ENCODE results near the gene MED12L.

The MED12L gene

DNA sequence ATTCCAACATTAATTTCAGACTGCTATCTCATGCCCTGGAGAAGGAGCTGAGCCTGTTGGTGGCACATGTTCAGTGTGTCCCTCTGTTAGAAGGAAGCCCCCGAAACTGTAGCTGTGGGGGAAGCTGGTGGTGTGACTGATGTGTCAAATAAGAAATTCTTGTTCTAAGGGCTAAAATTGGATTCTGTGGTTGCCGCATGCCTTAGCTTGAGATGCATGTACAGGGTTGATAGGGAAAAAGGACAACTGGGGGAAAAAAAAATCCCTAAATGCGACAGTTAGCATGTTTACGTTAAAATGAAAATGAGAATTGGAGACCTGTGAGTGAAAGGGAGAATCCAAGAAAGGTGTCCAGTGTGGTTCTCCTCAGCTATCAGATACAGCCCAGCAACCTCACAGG lies 58.6 kb downstream of the MED12L start:
- no peaks in the 10 kb centered on the region for H3K9me3 Mint-ChIP-seq
- H3K4me1 Mint-ChIP-seq (ENCODE audit: low read depth): no peaks in the 10 kb centered on the region
- H3K4me3 Mint-ChIP-seq: no peak overlapping the region
- H3K36me3 Mint-ChIP-seq (ENCODE audit: low read depth): no peaks in the 10 kb centered on the region
- H3K27ac Mint-ChIP-seq: no peak overlapping the region
- no peaks in the 10 kb centered on the region for H3K27me3 Mint-ChIP-seq

DNA sequence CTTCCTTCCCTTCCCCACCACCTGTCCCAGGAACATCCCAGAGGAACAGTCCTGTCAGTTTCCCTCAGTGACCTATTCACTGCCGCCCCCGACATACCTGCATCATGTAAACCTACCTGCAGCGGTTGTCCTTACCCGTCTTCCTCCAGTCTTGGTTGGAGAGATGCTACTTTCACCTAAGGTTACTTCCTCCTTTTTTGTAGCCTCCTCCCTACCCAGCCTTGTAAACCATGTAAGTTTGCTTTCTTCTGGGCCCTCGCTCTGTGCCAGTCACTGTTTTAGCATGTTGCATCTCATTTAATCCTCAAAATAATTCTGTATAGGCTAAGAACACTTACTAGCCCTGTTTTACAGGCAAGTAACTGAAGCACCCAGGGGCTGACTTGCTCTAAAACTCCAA lies 59.3 kb downstream of the MED12L start:
- H3K36me3 Mint-ChIP-seq (ENCODE audit: low read depth): no peaks in the 10 kb centered on the region
- H3K4me3 Mint-ChIP-seq: no peak overlapping the region
- H3K27me3 Mint-ChIP-seq: no peaks in the 10 kb centered on the region
- H3K9me3 Mint-ChIP-seq: no peaks in the 10 kb centered on the region
- H3K27ac Mint-ChIP-seq: no peak overlapping the region
- no peaks in the 10 kb centered on the region for H3K4me1 Mint-ChIP-seq (ENCODE audit: low read depth)

DNA sequence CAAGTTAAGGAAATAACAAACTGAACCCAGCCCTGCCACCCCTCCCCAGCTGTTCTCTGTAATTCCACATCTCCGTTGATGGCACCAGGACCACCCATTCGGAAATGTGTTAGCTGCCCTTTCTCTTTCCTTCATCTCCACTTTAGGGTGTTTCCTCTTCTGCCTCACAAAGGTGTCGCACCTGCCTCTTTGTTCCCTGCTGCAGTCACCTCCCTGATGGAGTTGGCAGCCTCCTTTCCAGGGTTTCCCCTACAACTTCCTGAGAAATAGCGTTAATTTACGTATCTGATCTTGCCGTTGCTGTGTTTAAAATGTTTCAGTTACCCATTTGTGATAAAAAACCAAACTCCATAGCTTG lies 60.2 kb downstream of the MED12L start:
- Mint-ChIP-seq H3K4me1 (ENCODE audit: low read depth) (no peaks in the 10 kb centered on the region), H3K4me3 (no peak overlapping the region), H3K9me3 (no peaks in the 10 kb centered on the region), H3K36me3 (ENCODE audit: low read depth) (no peaks in the 10 kb centered on the region), H3K27me3 (no peaks in the 10 kb centered on the region), H3K27ac (no peak overlapping the region)

DNA sequence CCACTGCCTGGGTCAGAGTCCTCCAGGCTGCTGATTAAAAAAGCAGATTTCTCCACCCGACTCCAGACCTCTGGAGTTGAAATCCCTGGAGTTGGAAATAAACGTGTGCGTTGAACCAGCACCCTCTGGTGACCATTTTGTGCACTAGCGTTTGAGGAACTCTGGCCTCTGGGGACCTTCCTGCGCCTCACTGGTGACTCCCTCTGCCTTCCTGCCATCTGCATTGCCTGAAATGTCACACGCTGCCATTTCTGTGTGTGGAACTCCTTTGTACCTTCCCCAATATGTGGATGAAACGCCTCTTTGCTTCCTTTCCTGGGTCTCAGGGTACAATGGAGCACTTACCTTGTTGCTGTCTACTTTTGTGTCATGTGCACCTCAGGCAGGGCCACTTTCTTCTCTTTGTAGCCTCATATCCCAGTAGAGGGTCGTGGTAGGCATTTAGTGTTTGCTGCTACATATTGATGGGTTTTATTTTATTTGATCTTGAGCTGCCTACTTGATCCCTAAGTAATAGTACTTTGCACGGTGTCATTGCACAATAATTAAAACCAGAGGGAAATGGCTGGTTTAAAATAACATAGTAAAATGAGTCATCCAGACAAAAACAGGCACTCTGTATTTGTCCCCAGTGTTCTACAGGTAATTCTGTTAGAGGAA lies 60.7 kb downstream of the MED12L start:
- Mint-ChIP-seq H3K4me3 (no peak overlapping the region), H3K27ac (no peak overlapping the region), H3K36me3 (ENCODE audit: low read depth) (no peaks in the 10 kb centered on the region), H3K9me3 (no peaks in the 10 kb centered on the region), H3K27me3 (no peaks in the 10 kb centered on the region), H3K4me1 (ENCODE audit: low read depth) (no peaks in the 10 kb centered on the region)

DNA sequence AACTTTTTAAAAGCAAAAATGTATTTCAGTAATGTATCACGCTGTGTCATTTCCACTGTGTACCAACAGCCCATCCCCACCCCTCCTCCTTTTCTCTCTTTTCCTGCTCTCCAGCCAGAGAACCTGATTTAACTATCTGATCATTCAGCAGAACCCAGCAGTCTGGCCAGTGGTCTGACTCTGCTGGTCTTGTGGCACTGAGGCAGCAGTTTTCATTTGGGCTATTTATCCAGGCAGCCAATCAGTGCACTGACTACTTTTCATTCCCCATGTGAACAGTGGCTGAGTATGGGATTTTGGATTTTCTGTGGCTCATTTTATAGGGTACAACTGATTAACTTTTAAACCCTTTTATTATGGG lies 61.2 kb downstream of the MED12L start:
- Mint-ChIP-seq H3K36me3 (ENCODE audit: low read depth) (no peaks in the 10 kb centered on the region), H3K9me3 (no peaks in the 10 kb centered on the region), H3K27me3 (no peaks in the 10 kb centered on the region), H3K4me1 (ENCODE audit: low read depth) (no peaks in the 10 kb centered on the region), H3K4me3 (no peak overlapping the region), H3K27ac (no peak overlapping the region)

DNA sequence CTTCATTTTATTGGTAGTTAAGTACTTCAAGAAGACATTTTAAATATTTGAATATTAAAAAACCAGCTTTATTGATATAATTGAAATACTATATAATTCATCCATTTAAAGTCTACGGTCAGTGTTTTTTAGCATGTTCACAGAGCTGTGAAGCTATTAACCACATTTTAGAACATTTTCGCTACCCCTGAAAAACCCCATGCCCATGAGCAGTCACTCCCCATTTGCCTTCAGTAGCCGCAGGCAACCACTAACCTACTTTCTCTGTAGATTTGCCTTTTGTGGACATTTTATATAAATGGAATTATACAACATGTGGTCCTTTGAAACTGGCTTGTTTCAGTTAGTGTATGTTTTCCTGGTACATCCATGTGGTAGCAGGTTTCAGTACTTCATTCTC lies 61.8 kb downstream of the MED12L start:
- no peaks in the 10 kb centered on the region for H3K9me3 Mint-ChIP-seq
- no peaks in the 10 kb centered on the region for H3K27me3 Mint-ChIP-seq
- no peaks in the 10 kb centered on the region for H3K4me1 Mint-ChIP-seq (ENCODE audit: low read depth)
- no peaks in the 10 kb centered on the region for H3K36me3 Mint-ChIP-seq (ENCODE audit: low read depth)
- H3K4me3 Mint-ChIP-seq: no peak overlapping the region
- no peak overlapping the region for H3K27ac Mint-ChIP-seq

DNA sequence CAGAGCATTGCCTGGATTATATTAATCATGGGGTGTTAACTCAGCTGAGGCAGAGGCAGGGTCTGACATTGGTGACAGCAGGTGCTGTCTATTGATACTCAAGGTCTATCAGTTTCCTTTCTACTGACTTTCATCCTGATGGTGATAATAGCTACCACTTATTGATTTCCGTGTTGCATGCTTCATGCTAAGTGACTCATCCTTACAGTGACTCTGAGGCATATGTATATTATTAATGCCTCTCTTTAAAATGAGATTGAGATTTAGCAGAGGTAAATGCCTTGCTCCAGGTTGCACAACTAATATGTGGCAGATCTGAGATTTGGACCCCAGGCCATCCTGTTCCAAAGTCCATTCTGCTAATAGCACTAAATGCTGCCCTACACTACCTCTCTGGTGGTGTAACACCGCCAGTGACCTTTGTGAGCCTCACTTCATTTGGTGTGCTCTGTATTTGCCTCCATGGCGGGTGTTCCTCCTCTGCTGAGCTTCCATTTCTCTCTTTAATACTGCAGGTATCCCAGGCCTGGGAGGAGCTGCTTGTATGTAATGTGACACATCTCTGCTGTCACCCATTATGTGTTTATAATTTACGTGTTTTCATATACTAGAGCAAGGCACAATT lies 67.1 kb downstream of the MED12L start:
- Mint-ChIP-seq H3K4me3 (no peak overlapping the region), H3K36me3 (ENCODE audit: low read depth) (no peaks in the 10 kb centered on the region), H3K9me3 (no peaks in the 10 kb centered on the region), H3K27ac (no peak overlapping the region), H3K4me1 (ENCODE audit: low read depth) (no peaks in the 10 kb centered on the region), H3K27me3 (no peaks in the 10 kb centered on the region)

DNA sequence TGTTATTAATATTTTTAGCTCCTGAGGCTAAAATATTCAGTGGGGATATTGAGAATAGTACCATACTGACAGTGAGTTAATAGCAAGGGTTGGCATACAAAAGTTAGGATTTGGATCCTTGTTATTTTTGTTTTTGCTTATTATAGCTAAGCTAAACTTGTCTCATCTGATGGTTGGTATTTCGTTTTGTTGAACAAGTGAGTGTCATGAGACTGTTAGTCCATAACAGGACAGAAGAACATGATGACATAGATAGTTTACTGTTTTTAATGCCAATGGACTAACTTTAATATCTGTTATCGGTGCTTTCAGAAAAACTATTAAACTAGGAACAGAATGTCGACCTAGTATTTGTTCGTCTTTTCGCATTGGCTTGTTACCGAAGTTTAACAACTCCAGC lies 69.1 kb downstream of the MED12L start:
- Mint-ChIP-seq H3K27ac (no peak overlapping the region), H3K4me3 (no peak overlapping the region), H3K4me1 (ENCODE audit: low read depth) (no peaks in the 10 kb centered on the region)

DNA sequence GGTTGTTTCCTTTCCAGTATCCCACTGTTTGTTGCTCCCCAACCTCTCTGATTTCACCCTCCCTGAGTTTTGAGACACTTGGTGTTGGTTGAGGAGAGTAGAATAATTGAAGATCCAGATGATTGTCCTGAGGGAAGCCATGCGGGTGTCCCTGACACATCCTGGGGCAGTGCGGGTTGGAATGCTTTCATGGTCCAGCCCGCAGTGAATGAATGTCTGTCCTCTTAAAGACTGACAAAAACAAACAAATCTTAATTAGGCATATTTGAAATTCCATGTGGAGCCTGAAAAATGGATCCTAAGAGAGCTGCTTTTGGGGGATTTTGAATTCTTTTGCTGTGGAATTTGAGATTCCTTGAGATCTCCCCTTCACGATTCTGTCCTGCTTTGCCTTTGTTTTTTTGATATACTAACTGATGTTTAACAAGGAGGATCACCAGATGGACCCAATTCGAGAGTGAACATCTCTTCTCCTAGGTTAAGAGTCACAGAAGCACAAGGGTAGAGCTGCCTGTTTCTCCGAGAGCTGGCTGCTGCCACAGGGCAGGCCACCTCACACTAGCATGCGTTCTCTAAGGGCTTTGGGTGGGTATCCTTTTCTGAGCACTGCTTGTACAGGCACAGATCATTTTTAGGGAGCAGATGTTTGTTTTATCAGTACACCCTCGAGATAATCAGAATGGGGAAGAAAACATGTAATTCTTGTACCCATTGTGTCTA lies 70.1 kb downstream of the MED12L start:
- H3K9me3 Mint-ChIP-seq: no peaks in the 10 kb centered on the region
- H3K36me3 Mint-ChIP-seq (ENCODE audit: low read depth): no peaks in the 10 kb centered on the region
- no peaks in the 10 kb centered on the region for H3K27me3 Mint-ChIP-seq
- H3K4me3 Mint-ChIP-seq: no peak overlapping the region
- H3K27ac Mint-ChIP-seq: no peak overlapping the region
- H3K4me1 Mint-ChIP-seq (ENCODE audit: low read depth): no peaks in the 10 kb centered on the region

More for the DNA sequence above, 69.1 kb downstream of the MED12L start:
- Mint-ChIP-seq H3K9me3 (no peaks in the 10 kb centered on the region), H3K36me3 (ENCODE audit: low read depth) (no peaks in the 10 kb centered on the region), H3K27me3 (no peaks in the 10 kb centered on the region)

DNA sequence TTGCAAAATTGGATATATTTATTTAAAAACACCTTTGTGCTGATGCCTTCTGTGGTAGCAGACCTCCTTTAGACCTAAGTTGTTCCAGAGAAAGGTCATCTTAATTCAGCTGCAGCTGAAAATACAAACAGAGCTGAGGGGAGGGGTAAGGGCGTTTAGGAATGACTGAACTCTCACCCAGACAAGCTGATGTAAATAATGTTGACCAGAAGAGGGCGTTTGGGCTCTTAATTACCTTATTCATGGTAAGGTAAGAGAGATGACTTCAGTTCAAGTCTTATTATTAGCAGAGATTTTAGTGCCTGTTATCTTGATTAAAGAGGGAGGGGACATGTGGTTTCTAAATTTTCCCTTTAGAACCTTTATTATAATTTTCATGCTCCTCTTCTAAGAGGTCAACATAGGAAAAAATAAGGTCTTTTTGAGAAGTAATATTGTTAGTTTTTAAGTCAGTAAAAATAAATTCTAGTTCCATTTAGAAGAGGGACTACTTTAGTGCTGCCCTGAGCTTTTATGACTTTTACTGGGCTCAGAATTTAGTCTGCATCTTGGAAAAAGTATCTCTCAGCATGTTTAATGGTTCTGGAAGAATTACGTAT lies 71.3 kb downstream of the MED12L start:
- Mint-ChIP-seq H3K9me3 (no peaks in the 10 kb centered on the region), H3K27me3 (no peaks in the 10 kb centered on the region), H3K4me1 (ENCODE audit: low read depth) (no peaks in the 10 kb centered on the region), H3K27ac (no peak overlapping the region), H3K36me3 (ENCODE audit: low read depth) (no peaks in the 10 kb centered on the region), H3K4me3 (no peak overlapping the region)

DNA sequence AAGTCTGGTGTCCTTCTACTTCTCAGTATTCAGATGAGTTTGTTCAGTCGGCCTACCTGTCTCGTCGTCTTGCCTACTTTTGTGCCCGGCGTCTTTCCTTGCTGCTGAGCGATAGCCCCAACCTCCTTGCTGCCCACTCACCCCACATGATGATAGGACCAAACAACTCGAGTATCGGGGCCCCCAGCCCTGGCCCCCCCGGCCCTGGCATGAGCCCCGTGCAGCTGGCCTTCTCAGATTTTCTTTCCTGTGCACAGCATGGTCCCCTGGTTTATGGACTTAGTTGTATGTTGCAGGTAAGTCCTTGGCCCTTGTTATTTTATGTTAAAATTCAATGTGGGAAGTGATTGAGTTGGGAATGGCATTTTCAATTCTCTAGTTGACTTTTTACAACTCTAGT lies 74.3 kb downstream of the MED12L start:
- Mint-ChIP-seq H3K4me1 (ENCODE audit: low read depth) (no peaks in the 10 kb centered on the region), H3K4me3 (no peak overlapping the region), H3K27ac (no peak overlapping the region), H3K27me3 (no peaks in the 10 kb centered on the region), H3K36me3 (ENCODE audit: low read depth) (no peaks in the 10 kb centered on the region), H3K9me3 (no peaks in the 10 kb centered on the region)

DNA sequence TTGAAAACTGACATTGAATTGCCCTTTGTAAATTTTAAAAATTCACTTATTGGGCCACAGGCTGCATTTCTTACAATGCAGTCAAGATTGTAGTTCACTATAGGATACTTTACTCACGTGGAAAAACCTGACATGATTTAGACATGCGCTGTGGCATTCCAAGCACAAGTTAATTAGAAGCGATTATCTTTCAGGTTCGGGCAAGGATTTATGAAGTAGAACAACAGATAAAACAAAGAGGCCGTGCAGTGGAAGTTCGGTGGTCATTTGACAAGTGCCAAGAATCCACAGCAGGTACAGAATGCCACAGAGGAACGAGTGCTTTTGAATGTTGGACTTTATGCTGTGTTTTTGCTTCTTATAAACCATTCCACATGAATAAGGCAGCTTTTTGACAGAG lies 79.8 kb downstream of the MED12L start:
- no peaks in the 10 kb centered on the region for H3K27me3 Mint-ChIP-seq
- no peak overlapping the region for H3K4me3 Mint-ChIP-seq
- H3K27ac Mint-ChIP-seq: no peak overlapping the region
- H3K9me3 Mint-ChIP-seq: no peaks in the 10 kb centered on the region
- H3K4me1 Mint-ChIP-seq (ENCODE audit: low read depth): peaks cover 17% of the 10 kb centered on the region
- H3K36me3 Mint-ChIP-seq (ENCODE audit: low read depth): no peaks in the 10 kb centered on the region

DNA sequence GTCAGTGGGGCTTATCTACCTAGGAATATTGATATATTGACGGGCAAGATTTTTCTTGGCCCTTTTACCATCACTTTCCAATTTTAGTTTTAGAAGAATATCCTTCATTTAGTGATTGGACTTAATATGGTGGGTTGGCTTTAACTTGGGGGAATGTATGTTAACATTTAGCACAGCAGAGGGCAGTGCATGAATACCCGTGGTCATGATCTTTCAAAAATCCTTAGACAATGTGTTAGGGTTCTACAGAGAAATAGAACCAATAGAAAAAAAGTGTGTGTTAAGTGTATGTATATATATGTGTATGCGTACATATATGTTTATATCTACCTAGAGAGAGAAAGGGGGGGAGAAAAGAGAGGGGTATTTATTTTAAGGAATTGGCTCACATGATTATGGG lies 80.7 kb downstream of the MED12L start:
- Mint-ChIP-seq H3K36me3 (ENCODE audit: low read depth) (no peaks in the 10 kb centered on the region), H3K4me1 (ENCODE audit: low read depth) (peaks cover 26% of the 10 kb centered on the region), H3K27me3 (no peaks in the 10 kb centered on the region), H3K27ac (no peak overlapping the region), H3K4me3 (no peak overlapping the region), H3K9me3 (no peaks in the 10 kb centered on the region)

DNA sequence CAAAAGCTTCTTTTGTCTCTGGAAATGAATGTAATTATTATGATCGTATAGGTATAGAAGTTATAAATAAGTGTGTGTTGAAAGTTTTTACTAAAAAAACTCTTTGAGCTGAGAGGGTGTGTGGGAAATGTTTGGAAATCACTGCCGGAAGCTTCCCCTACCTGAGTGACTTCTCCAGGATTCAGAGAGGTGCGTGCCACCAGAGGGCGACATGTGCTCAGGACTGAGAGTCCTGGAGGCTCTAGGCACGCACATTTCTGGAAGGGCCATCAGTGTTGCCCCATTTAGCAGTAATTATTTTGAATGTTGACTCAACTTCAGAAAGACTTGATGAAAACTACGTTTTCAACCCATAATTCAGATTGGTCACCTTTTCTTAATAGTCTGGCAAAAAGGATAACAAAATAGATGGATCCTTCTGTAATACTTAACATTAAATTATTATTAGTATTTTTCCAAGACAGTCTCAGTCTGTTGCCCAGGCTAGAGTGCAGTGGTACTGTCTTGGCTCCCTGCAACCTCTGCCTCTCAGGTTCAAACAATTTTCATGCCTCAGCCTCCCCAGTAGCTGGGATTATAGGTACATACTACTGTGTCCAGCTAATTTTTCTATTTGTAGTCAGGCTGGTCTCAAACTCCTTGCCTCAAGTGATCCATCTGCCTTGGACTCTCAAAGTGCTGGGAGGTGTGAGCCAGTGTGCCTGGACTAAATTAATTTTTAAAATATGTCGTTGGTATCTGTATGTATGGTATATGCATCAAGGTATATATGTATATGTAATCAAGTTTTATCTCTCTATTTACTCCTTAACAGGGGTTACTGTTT lies 83.0 kb downstream of the MED12L start:
- peaks cover 41% of the 10 kb centered on the region for H3K4me1 Mint-ChIP-seq (ENCODE audit: low read depth)

More for the DNA sequence above, 83.0 kb downstream of the MED12L start:
- H3K9me3 Mint-ChIP-seq: no peaks in the 10 kb centered on the region
- H3K4me3 Mint-ChIP-seq: no peak overlapping the region
- no peaks in the 10 kb centered on the region for H3K36me3 Mint-ChIP-seq (ENCODE audit: low read depth)
- H3K27me3 Mint-ChIP-seq: no peaks in the 10 kb centered on the region
- peak overlapping the region; percentile 74 for H3K27ac Mint-ChIP-seq

Measured in stimulated activated naive CD8-positive, alpha-beta T cell treated with anti-CD3 and anti-CD28 coated beads, Interleukin-15, Interleukin-2, amounts not matched to agents 100 ng/mL and 50 ng/mL, for 24 hours (primary cell).